ENCODE measurements around the gene FABP6.

Gene FABP6

GRCh38 chr5:160231783-160232342 is 2.6 kb downstream of the FABP6 start:
- TF ChIP-seq, protein P1, sequence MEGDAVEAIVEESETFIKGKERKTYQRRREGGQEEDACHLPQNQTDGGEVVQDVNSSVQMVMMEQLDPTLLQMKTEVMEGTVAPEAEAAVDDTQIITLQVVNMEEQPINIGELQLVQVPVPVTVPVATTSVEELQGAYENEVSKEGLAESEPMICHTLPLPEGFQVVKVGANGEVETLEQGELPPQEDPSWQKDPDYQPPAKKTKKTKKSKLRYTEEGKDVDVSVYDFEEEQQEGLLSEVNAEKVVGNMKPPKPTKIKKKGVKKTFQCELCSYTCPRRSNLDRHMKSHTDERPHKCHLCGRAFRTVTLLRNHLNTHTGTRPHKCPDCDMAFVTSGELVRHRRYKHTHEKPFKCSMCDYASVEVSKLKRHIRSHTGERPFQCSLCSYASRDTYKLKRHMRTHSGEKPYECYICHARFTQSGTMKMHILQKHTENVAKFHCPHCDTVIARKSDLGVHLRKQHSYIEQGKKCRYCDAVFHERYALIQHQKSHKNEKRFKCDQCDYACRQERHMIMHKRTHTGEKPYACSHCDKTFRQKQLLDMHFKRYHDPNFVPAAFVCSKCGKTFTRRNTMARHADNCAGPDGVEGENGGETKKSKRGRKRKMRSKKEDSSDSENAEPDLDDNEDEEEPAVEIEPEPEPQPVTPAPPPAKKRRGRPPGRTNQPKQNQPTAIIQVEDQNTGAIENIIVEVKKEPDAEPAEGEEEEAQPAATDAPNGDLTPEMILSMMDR (conservative IDR thresholded peaks at IDR 0.05; ENCODE audit: low read depth), result no peak
- CTCF ChIA-PET, result interaction anchor here (0.7 to 1.3 kb wide), 3 partner anchors 11 to 210 kb away, joined by 4 read pairs; no protein-coding TSS in a partner anchor
- DNase-seq (ENCODE audit: low spot score), result no peak
- POLR2A ChIA-PET (ENCODE audit: low non-redundant PET), result interaction anchor here (0.6 kb wide), 1 partner anchor 186 kb away, joined by 9 read pairs; no protein-coding TSS in a partner anchor
- no peak overlapping the region for H3K27ac ChIP-seq

- ChIA-PET CTCF (no interaction called here), POLR2A (ENCODE audit: low non-redundant PET) (no interaction called here)
- H3K27ac ChIP-seq, result no peak overlapping the region
- DNase-seq (ENCODE audit: low spot score), result peak; percentile 41
- TF ChIP-seq, protein P1 (conservative IDR thresholded peaks at IDR 0.05; ENCODE audit: low read depth), result no peak
Measured at GRCh38 chr5:160233215-160233614, 3.9 kb downstream of the FABP6 start.

DNA sequence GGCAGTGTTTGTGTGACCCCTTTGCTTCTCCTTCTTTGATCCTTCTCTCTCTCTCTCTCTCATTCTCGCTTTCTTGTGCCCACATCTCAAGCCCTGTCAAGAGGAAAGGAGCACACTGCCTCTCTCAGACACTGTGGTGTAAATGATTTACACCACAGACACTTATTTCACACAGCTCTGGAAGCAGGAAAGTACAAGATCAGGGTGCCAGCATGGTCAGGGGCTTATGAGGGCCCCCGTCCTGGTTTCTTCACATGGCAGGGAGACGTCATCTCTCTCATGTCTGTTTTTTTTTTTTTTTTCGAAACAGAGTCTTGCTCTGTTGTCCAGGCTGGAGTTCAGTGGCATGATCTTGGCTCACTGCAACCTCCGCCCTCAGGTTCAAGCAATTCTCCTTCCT is 6.4 kb downstream of the FABP6 start:
- no peak overlapping the region for H3K27ac ChIP-seq
- TF ChIP-seq, protein P1 (conservative IDR thresholded peaks at IDR 0.05; ENCODE audit: low read depth), result no peak
- ChIA-PET CTCF (interaction anchor here (0.6 to 0.9 kb wide), 2 partner anchors 19 to 110 kb away, joined by 3 to 5 read pairs; no protein-coding TSS in a partner anchor), POLR2A (ENCODE audit: low non-redundant PET) (no interaction called here)
- no peak for DNase-seq (ENCODE audit: low spot score)

- ChIA-PET CTCF (interaction anchor here (0.5 kb wide), 1 partner anchor 217 kb away, joined by 4 read pairs; no protein-coding TSS in a partner anchor), POLR2A (ENCODE audit: low non-redundant PET) (interaction anchor here (0.5 kb wide), 1 partner anchor 85 kb away, joined by 3 read pairs; no protein-coding TSS in a partner anchor)
- DNase-seq (ENCODE audit: low spot score), result no peak
- no peak overlapping the region for H3K27ac ChIP-seq
- TF ChIP-seq, protein P1 (conservative IDR thresholded peaks at IDR 0.05; ENCODE audit: low read depth), result no peak
Measured at GRCh38 chr5:160237571-160238093, 8.3 kb downstream of the FABP6 start.

DNA sequence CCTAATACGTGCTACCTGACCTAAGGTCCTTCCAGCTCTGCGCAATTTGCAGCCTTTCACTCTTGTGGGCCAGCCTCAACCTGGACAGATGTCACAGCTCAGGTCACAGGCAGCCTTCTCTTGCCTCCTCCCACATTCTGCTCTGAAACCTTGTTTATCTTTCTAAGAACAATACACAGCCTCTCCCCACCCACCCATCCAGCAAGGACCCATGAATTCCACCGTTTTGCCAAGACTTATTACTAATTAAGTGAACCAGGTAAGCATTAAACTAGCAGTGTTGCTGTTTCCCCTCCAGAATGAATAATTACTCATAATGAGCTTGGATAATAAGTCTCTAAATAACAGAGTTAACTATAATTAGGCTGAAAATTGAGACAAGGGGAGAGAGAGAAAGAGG is 11.0 kb downstream of the FABP6 start:
- CTCF ChIA-PET, result interaction anchor here (0.6 to 1.1 kb wide), 2 partner anchors 105 to 174 kb away, joined by 3 read pairs; no protein-coding TSS in a partner anchor
- no peak for DNase-seq (ENCODE audit: low spot score)
- no peak overlapping the region for H3K27ac ChIP-seq
- POLR2A ChIA-PET (ENCODE audit: low non-redundant PET), result interaction anchor here (0.6 kb wide), 1 partner anchor 159 kb away, joined by 3 read pairs; no protein-coding TSS in a partner anchor
- TF ChIP-seq, protein P1 (conservative IDR thresholded peaks at IDR 0.05; ENCODE audit: low read depth), result no peak

- TF ChIP-seq, protein P1 (conservative IDR thresholded peaks at IDR 0.05; ENCODE audit: low read depth), result no peak
- CTCF ChIA-PET, result interaction anchor here (0.6 to 1.6 kb wide), 4 partner anchors 16 to 1503 kb away, joined by 3 to 6 read pairs (median 4); no protein-coding TSS in a partner anchor
- no peak for DNase-seq (ENCODE audit: low spot score)
- POLR2A ChIA-PET (ENCODE audit: low non-redundant PET), result interaction anchor here (0.6 kb wide), 1 partner anchor 326 kb away, joined by 4 read pairs; the partner anchor contains the start of gene ADRA1B
- H3K27ac ChIP-seq, result no peak overlapping the region
Measured at GRCh38 chr5:160242145-160242544, 12.8 kb downstream of the FABP6 start.

Data from RWPE1 (cell line).